Astrocyte (in vitro differentiated cells and primary cell): ENCODE results near the gene CCDC30. TPM values are rescaled to one million over a fixed set of nuclear protein-coding genes. Genes with fewer than 3 reads are reported as not detected.
"Not testable (repeated sequence)": the region's sequence is repeated elsewhere in the genome, so short reads cannot be mapped to it uniquely, and the experiment has no call there.

Experiments
- DNase-seq: peaks from one replicate; pipeline ENCODE4 v3.0.0-alpha.2; 2010; ENCODE audit warnings: low read depth
- FAIRE-seq: peaks from 2 replicates; lab custom pipeline; 2011; peaks lifted over from hg19 to GRCh38; lab: Jason Lieb, UNC
- H2AFZ ChIP-seq: 2 replicates; pipeline ENCODE4 v1.6.0; 2012; ENCODE audit warnings: low read depth, low read length, inconsistent platforms
- H3K27ac ChIP-seq: 2 replicates; pipeline ENCODE4 v1.5.1; 2011; ENCODE audit warnings: low read depth, low read length, inconsistent platforms
- H3K27me3 ChIP-seq: 2 replicates; pipeline ENCODE4 v1.6.0; 2011; ENCODE audit warnings: low read length, inconsistent platforms; ENCODE audit not compliant: insufficient read depth
- H3K36me3 ChIP-seq: 2 replicates; pipeline ENCODE4 v1.5.1; 2011; ENCODE audit warnings: low read length, inconsistent platforms; ENCODE audit not compliant: insufficient read depth
- H3K4me1 ChIP-seq: 2 replicates; pipeline ENCODE4 v1.5.1; 2011; ENCODE audit warnings: low read length, inconsistent platforms; ENCODE audit not compliant: insufficient read depth
- H3K4me2 ChIP-seq: 2 replicates; pipeline ENCODE4 v1.6.0; 2012; ENCODE audit warnings: low read length, inconsistent platforms
- H3K4me3 ChIP-seq: 2 replicates; pipeline ENCODE4 v1.5.1; 2011; ENCODE audit warnings: low read depth, mild to moderate bottlenecking, low read length, inconsistent platforms; ENCODE audit not compliant: insufficient read depth
- H3K79me2 ChIP-seq: 2 replicates; pipeline ENCODE4 v1.6.0; 2012; ENCODE audit warnings: mild to moderate bottlenecking, low read length, inconsistent platforms; ENCODE audit not compliant: insufficient read depth
- H3K9ac ChIP-seq: 2 replicates; pipeline ENCODE4 v1.6.0; 2012; ENCODE audit warnings: mild to moderate bottlenecking, low read length, inconsistent platforms
- H3K9me3 ChIP-seq: 2 replicates; pipeline ENCODE4 v1.5.1; 2012; ENCODE audit warnings: low read depth, mild to moderate bottlenecking, low read length, inconsistent platforms; ENCODE audit not compliant: insufficient read depth
- H4K20me1 ChIP-seq: 2 replicates; pipeline ENCODE4 v1.6.0; 2012; ENCODE audit warnings: low read length, inconsistent platforms; ENCODE audit not compliant: insufficient read depth
- H3K27ac Mint-ChIP-seq: one replicate; pipeline ENCODE4 v1.8.0; 2021; ENCODE audit warnings: mild to moderate bottlenecking, mixed read lengths; ENCODE audit not compliant: unreplicated experiment
- H3K27me3 Mint-ChIP-seq: one replicate; pipeline ENCODE4 v1.8.0; 2021; ENCODE audit warnings: low read depth, mixed read lengths; ENCODE audit not compliant: unreplicated experiment
- H3K36me3 Mint-ChIP-seq: one replicate; pipeline ENCODE4 v1.8.0; 2021; ENCODE audit warnings: low read depth, mixed read lengths; ENCODE audit not compliant: unreplicated experiment
- H3K4me1 Mint-ChIP-seq: one replicate; pipeline ENCODE4 v1.8.0; 2021; ENCODE audit warnings: low read depth, mixed read lengths; ENCODE audit not compliant: unreplicated experiment
- H3K4me3 Mint-ChIP-seq: one replicate; pipeline ENCODE4 v1.8.0; 2021; ENCODE audit warnings: mild to moderate bottlenecking, moderate library complexity, mixed read lengths; ENCODE audit not compliant: unreplicated experiment
- H3K9me3 Mint-ChIP-seq: one replicate; pipeline ENCODE4 v1.8.0; 2021; ENCODE audit warnings: mild to moderate bottlenecking, mixed read lengths; ENCODE audit not compliant: unreplicated experiment
- CTCF ChIP-seq: IDR thresholded peaks from 2 replicates; pipeline ENCODE4 v1.5.1; 2011; ENCODE audit warnings: low read depth, mild to moderate bottlenecking, inconsistent platforms, low read length, moderate library complexity; ENCODE audit not compliant: insufficient read depth
- EZH2 ChIP-seq: IDR thresholded peaks from 2 replicates; pipeline ENCODE4 v1.6.1; 2012; ENCODE audit warnings: mild to moderate bottlenecking, low read length, inconsistent platforms; ENCODE audit not compliant: insufficient read depth
- total RNA-seq: library from RNA; stranded (reverse); gene quantifications from 2 replicates; pipeline ENCODE4 v1.2.1, GENCODE V29; 2021

Gene CCDC30
- total RNA-seq, 1 donor from 2014 or later: 2.5 TPM

GRCh38 chr1:42476605-42477004, 13.5 kb downstream of the CCDC30 start:
- peaks cover 4% of the 10 kb centered on the region for H3K4me1 Mint-ChIP-seq
- no peak overlapping the region for H3K27ac ChIP-seq
- no peak for FAIRE-seq
- H3K4me3 ChIP-seq: no peak overlapping the region
- no peak overlapping the region for H3K9ac ChIP-seq
- H3K27me3 ChIP-seq: no peaks in the 10 kb centered on the region
- H3K9me3 ChIP-seq: no peaks in the 10 kb centered on the region
- no peaks in the 10 kb centered on the region for H3K36me3 Mint-ChIP-seq
- H3K4me2 ChIP-seq: no peak overlapping the region
- no peak overlapping the region for H2AFZ ChIP-seq
- DNase-seq: no peak
- no peaks in the 10 kb centered on the region for H3K79me2 ChIP-seq
- H3K27me3 Mint-ChIP-seq: peaks cover 2% of the 10 kb centered on the region
- no peak overlapping the region for H3K27ac Mint-ChIP-seq
- H3K4me1 ChIP-seq: no peaks in the 10 kb centered on the region
- no peaks in the 10 kb centered on the region for H3K36me3 ChIP-seq
- H4K20me1 ChIP-seq: no peaks in the 10 kb centered on the region
- H3K9me3 Mint-ChIP-seq: no peaks in the 10 kb centered on the region
- no peak overlapping the region for H3K4me3 Mint-ChIP-seq
- TF ChIP-seq CTCF: no peak
- TF ChIP-seq EZH2: no peak

GRCh38 chr1:42477354-42477753, 14.3 kb downstream of the CCDC30 start:
- not testable (repeated sequence) for DNase-seq, H3K27ac Mint-ChIP-seq, H3K36me3 ChIP-seq, H3K79me2 ChIP-seq, H4K20me1 ChIP-seq, H3K27me3 ChIP-seq, H3K9ac ChIP-seq, H3K9me3 ChIP-seq, H3K9me3 Mint-ChIP-seq, H2AFZ ChIP-seq, H3K27ac ChIP-seq, H3K27me3 Mint-ChIP-seq, H3K4me1 Mint-ChIP-seq, H3K4me1 ChIP-seq, H3K4me2 ChIP-seq, H3K36me3 Mint-ChIP-seq, H3K4me3 ChIP-seq, FAIRE-seq, H3K4me3 Mint-ChIP-seq

DNA sequence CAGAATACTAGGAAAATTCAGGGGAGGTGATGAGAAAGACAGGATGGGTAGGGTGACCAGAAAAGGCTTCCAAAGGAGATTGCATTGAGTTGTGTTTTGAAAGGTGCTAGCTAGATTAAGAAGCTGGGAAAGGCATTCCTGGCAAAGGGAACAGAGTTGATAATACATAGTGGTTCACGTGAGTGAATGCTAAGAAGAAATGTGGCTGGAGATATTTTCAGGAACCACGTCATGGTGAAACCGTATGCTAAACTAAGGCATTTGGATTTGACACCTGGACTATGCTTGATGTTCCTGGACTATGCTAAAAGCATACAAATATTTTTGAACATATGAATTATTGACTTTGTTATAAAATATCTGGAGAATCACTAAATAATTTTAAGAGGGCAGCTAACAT, 14.7 kb downstream of the CCDC30 start:
- Mint-ChIP-seq H3K9me3 (no peaks in the 10 kb centered on the region), H3K4me3 (no peak overlapping the region), H3K36me3 (no peaks in the 10 kb centered on the region), H3K27me3 (peaks cover 2% of the 10 kb centered on the region), H3K4me1 (peaks cover 4% of the 10 kb centered on the region), H3K27ac (no peak overlapping the region)
- FAIRE-seq: no peak
- no peak overlapping the region for H3K27ac ChIP-seq
- no peak overlapping the region for H2AFZ ChIP-seq
- no peaks in the 10 kb centered on the region for H3K79me2 ChIP-seq
- no peak for DNase-seq
- no peaks in the 10 kb centered on the region for H3K4me1 ChIP-seq
- no peak overlapping the region for H3K4me2 ChIP-seq
- no peaks in the 10 kb centered on the region for H4K20me1 ChIP-seq
- TF ChIP-seq EZH2: no peak
- TF ChIP-seq CTCF: no peak
- no peaks in the 10 kb centered on the region for H3K9me3 ChIP-seq
- H3K9ac ChIP-seq: no peak overlapping the region
- H3K4me3 ChIP-seq: no peak overlapping the region
- H3K27me3 ChIP-seq: no peaks in the 10 kb centered on the region
- no peaks in the 10 kb centered on the region for H3K36me3 ChIP-seq
